Measurements from ENCODE around the gene KBTBD3.

KBTBD3 gene

DNA sequence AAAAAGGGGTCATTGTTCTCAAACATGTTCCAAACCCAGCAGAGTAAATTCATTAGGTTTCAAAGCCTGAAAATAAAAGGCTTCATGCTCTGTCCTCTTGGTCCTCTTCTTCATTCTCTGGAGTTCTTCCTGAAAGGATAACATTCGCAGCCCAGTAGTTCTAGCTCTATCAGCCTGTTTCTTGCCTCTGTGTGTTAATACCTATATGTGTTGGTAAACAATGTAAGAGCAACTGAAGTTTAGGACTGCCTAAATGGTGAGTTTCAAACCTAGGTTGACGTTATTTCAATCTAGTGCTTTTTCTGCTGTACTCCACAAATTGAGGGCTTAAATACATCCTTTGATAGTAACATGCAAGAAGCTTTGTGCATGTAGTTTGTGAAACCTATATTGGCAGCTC lies 9.7 kb upstream of the KBTBD3 start:
- no peak for DNase-seq
- H3K79me1 ChIP-seq (ENCODE audit: low read length), result peaks cover 2% of the 10 kb centered on the region
- H3K79me2 ChIP-seq (ENCODE audit: control insufficient read depth, insufficient read depth, low read length), result peaks cover 11% of the 10 kb centered on the region
- no peak overlapping the region for H3K56ac ChIP-seq (ENCODE audit: low read length)
- H4K5ac ChIP-seq (ENCODE audit: low read length), result no peak overlapping the region
- no peak overlapping the region for H2BK5ac ChIP-seq (ENCODE audit: low read length)
- no peak overlapping the region for H3K18ac ChIP-seq (ENCODE audit: low read length)
- no peaks in the 10 kb centered on the region for H3K4me1 ChIP-seq (ENCODE audit: control insufficient read depth, low read depth, low read length)
- H3K4ac ChIP-seq (ENCODE audit: low read depth, low read length), result no peak overlapping the region
- WGBS (ENCODE audit: extremely low coverage, insufficient coverage, low lambda C conversion rate), result no CpG with 5 or more reads among the region's 2 CpGs
- H3K23ac ChIP-seq (ENCODE audit: low read length), result no peak overlapping the region
- H3K27me3 ChIP-seq (ENCODE audit: insufficient read depth, low read length, poor library complexity), result no peaks in the 10 kb centered on the region
- no peak overlapping the region for H3K27ac ChIP-seq (ENCODE audit: low read depth, low read length)
- H3K4me3 ChIP-seq (ENCODE audit: low read length), result no peak overlapping the region
- no peak overlapping the region for H3K9ac ChIP-seq (ENCODE audit: low read length)
- H2BK15ac ChIP-seq (replicated peaks; ENCODE audit: low read depth), result no peak overlapping the region
- H3K36me3 ChIP-seq (ENCODE audit: control insufficient read depth, insufficient read depth, low read length), result no peaks in the 10 kb centered on the region
- no peak overlapping the region for H2BK120ac ChIP-seq (ENCODE audit: low read depth, low read length)
- no peak overlapping the region for H4K8ac ChIP-seq (ENCODE audit: low read depth, low read length)
- no peak overlapping the region for H2AK5ac ChIP-seq (ENCODE audit: low read length)
- no peak overlapping the region for H3K4me2 ChIP-seq (ENCODE audit: low read length)

DNA sequence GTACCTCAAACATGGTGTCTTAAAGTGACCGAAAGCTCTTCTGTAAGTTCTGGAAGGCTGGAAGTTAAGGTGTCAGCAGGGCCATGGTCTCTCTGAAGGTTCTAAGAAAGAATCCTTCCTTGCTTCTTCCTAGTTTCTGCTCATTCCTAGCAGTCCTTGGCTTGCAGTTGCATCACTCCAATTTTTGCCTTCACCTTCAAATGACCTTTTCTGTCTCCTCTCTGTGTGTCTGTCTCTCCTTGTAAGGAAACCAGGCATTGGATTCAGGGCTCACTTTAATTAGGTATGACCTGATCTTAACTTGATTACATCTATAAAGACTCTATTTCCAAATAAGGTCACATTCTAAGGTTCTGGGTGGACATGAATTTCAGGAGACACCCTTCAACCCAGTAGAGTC lies 9.0 kb upstream of the KBTBD3 start:
- WGBS (ENCODE audit: extremely low coverage, insufficient coverage, low lambda C conversion rate), result no CpG with 5 or more reads among the region's 1 CpG
- no peak overlapping the region for H3K9ac ChIP-seq (ENCODE audit: low read length)
- H2AK5ac ChIP-seq (ENCODE audit: low read length), result no peak overlapping the region
- H3K4me2 ChIP-seq (ENCODE audit: low read length), result no peak overlapping the region
- H2BK15ac ChIP-seq (replicated peaks; ENCODE audit: low read depth), result no peak overlapping the region
- no peak overlapping the region for H2BK5ac ChIP-seq (ENCODE audit: low read length)
- no peak overlapping the region for H4K5ac ChIP-seq (ENCODE audit: low read length)
- H3K23ac ChIP-seq (ENCODE audit: low read length), result no peak overlapping the region
- H3K4me1 ChIP-seq (ENCODE audit: control insufficient read depth, low read depth, low read length), result no peaks in the 10 kb centered on the region
- H3K18ac ChIP-seq (ENCODE audit: low read length), result no peak overlapping the region
- H3K4ac ChIP-seq (ENCODE audit: low read depth, low read length), result no peak overlapping the region
- no peak overlapping the region for H3K56ac ChIP-seq (ENCODE audit: low read length)
- no peak for DNase-seq
- no peak overlapping the region for H2BK120ac ChIP-seq (ENCODE audit: low read depth, low read length)
- peaks cover 16% of the 10 kb centered on the region for H3K79me2 ChIP-seq (ENCODE audit: control insufficient read depth, insufficient read depth, low read length)
- peaks cover 2% of the 10 kb centered on the region for H3K79me1 ChIP-seq (ENCODE audit: low read length)
- no peak overlapping the region for H3K27ac ChIP-seq (ENCODE audit: low read depth, low read length)
- no peak overlapping the region for H4K8ac ChIP-seq (ENCODE audit: low read depth, low read length)
- no peaks in the 10 kb centered on the region for H3K36me3 ChIP-seq (ENCODE audit: control insufficient read depth, insufficient read depth, low read length)
- H3K4me3 ChIP-seq (ENCODE audit: low read length), result no peak overlapping the region
- no peaks in the 10 kb centered on the region for H3K27me3 ChIP-seq (ENCODE audit: insufficient read depth, low read length, poor library complexity)

- Histone ChIP-seq H3K56ac (ENCODE audit: low read length) (no peak overlapping the region), H3K36me3 (ENCODE audit: control insufficient read depth, insufficient read depth, low read length) (no peaks in the 10 kb centered on the region), H3K4me1 (ENCODE audit: control insufficient read depth, low read depth, low read length) (no peaks in the 10 kb centered on the region), H2BK120ac (ENCODE audit: low read depth, low read length) (no peak overlapping the region), H3K4ac (ENCODE audit: low read depth, low read length) (no peak overlapping the region), H2BK15ac (replicated peaks; ENCODE audit: low read depth) (no peak overlapping the region), H3K27ac (ENCODE audit: low read depth, low read length) (no peak overlapping the region), H3K23ac (ENCODE audit: low read length) (no peak overlapping the region), H4K5ac (ENCODE audit: low read length) (no peak overlapping the region), H3K27me3 (ENCODE audit: insufficient read depth, low read length, poor library complexity) (no peaks in the 10 kb centered on the region), H3K79me1 (ENCODE audit: low read length) (no peaks in the 10 kb centered on the region), H3K4me3 (ENCODE audit: low read length) (no peak overlapping the region), H2BK5ac (ENCODE audit: low read length) (no peak overlapping the region), H3K79me2 (ENCODE audit: control insufficient read depth, insufficient read depth, low read length) (peaks cover 29% of the 10 kb centered on the region), H3K18ac (ENCODE audit: low read length) (no peak overlapping the region), H3K4me2 (ENCODE audit: low read length) (no peak overlapping the region), H3K9ac (ENCODE audit: low read length) (no peak overlapping the region), H4K8ac (ENCODE audit: low read depth, low read length) (no peak overlapping the region), H2AK5ac (ENCODE audit: low read length) (no peak overlapping the region)
- DNase-seq, result no peak
These were observed 4.9 kb upstream of the KBTBD3 start for GRCh38 chr11:106082096-106082495.

- Histone ChIP-seq H4K8ac (ENCODE audit: low read depth, low read length) (peak within 1 kb of the TSS; percentile 31), H2BK120ac (ENCODE audit: low read depth, low read length) (no peak within 1 kb of the TSS), H3K18ac (ENCODE audit: low read length) (peak within 1 kb of the TSS; percentile 53), H3K4ac (ENCODE audit: low read depth, low read length) (peak within 1 kb of the TSS; percentile 18), H3K36me3 (ENCODE audit: control insufficient read depth, insufficient read depth, low read length) (no peaks in the 10 kb centered on the region), H3K27ac (ENCODE audit: low read depth, low read length) (peak within 1 kb of the TSS; percentile 87), H3K23ac (ENCODE audit: low read length) (peak within 1 kb of the TSS; percentile 98), H2AK5ac (ENCODE audit: low read length) (no peak within 1 kb of the TSS), H3K56ac (ENCODE audit: low read length) (peak within 1 kb of the TSS; percentile 100), H3K9ac (ENCODE audit: low read length) (peak within 1 kb of the TSS; percentile 99), H3K79me2 (ENCODE audit: control insufficient read depth, insufficient read depth, low read length) (peaks cover 27% of the 10 kb centered on the region), H4K5ac (ENCODE audit: low read length) (no peak within 1 kb of the TSS), H3K27me3 (ENCODE audit: insufficient read depth, low read length, poor library complexity) (no peaks in the 10 kb centered on the region), H2BK5ac (ENCODE audit: low read length) (peak within 1 kb of the TSS; percentile 93), H3K4me1 (ENCODE audit: control insufficient read depth, low read depth, low read length) (no peaks in the 10 kb centered on the region), H3K79me1 (ENCODE audit: low read length) (no peaks in the 10 kb centered on the region), H3K4me2 (ENCODE audit: low read length) (peak within 1 kb of the TSS; percentile 70), H2BK15ac (replicated peaks; ENCODE audit: low read depth) (no peak within 1 kb of the TSS), H3K4me3 (ENCODE audit: low read length) (peak within 1 kb of the TSS; percentile 97)
- WGBS (ENCODE audit: extremely low coverage, insufficient coverage, low lambda C conversion rate), result no CpG with 5 or more reads among the region's 55 CpGs
- no peak for DNase-seq
These were observed 685 bp upstream of the KBTBD3 start, which contains the start of gene AASDHPPT for GRCh38 chr11:106077609-106078455. TSS of gene AASDHPPT (plus strand) at chr11:106077662. CDS start at chr11:106077711, 49 bp downstream.

- no peak overlapping the region for H4K5ac ChIP-seq (ENCODE audit: low read length)
- no CpG with 5 or more reads among the region's 19 CpGs for WGBS (ENCODE audit: extremely low coverage, insufficient coverage, low lambda C conversion rate)
- no peak overlapping the region for H2AK5ac ChIP-seq (ENCODE audit: low read length)
- no peak overlapping the region for H3K4ac ChIP-seq (ENCODE audit: low read depth, low read length)
- no peak for DNase-seq
- H3K23ac ChIP-seq (ENCODE audit: low read length), result no peak overlapping the region
- no peak overlapping the region for H3K18ac ChIP-seq (ENCODE audit: low read length)
- no peaks in the 10 kb centered on the region for H3K27me3 ChIP-seq (ENCODE audit: insufficient read depth, low read length, poor library complexity)
- peak overlapping the region; percentile 70 for H3K4me2 ChIP-seq (ENCODE audit: low read length)
- peaks cover 21% of the 10 kb centered on the region for H3K79me2 ChIP-seq (ENCODE audit: control insufficient read depth, insufficient read depth, low read length)
- H3K4me1 ChIP-seq (ENCODE audit: control insufficient read depth, low read depth, low read length), result no peaks in the 10 kb centered on the region
- H3K27ac ChIP-seq (ENCODE audit: low read depth, low read length), result peak overlapping the region; percentile 31
- no peak overlapping the region for H4K8ac ChIP-seq (ENCODE audit: low read depth, low read length)
- H2BK5ac ChIP-seq (ENCODE audit: low read length), result no peak overlapping the region
- H3K79me1 ChIP-seq (ENCODE audit: low read length), result no peaks in the 10 kb centered on the region
- H2BK15ac ChIP-seq (replicated peaks; ENCODE audit: low read depth), result no peak overlapping the region
- peak overlapping the region; percentile 71 for H3K56ac ChIP-seq (ENCODE audit: low read length)
- H3K36me3 ChIP-seq (ENCODE audit: control insufficient read depth, insufficient read depth, low read length), result no peaks in the 10 kb centered on the region
- no peak overlapping the region for H2BK120ac ChIP-seq (ENCODE audit: low read depth, low read length)
- H3K4me3 ChIP-seq (ENCODE audit: low read length), result peak overlapping the region; percentile 48
- H3K9ac ChIP-seq (ENCODE audit: low read length), result peak overlapping the region; percentile 72
These were observed 802 bp downstream of the KBTBD3 start for GRCh38 chr11:106076171-106076918.

All from mesendoderm (in vitro differentiated cells).